HUES6 (cell line): ENCODE data around the gene IFI27.

ENCODE experiments used
- H3K27ac ChIP-seq: 2 replicates; pipeline ENCODE4 v1.7.0; 2013; ENCODE audit warnings: low read depth, mild to moderate bottlenecking, low read length, inconsistent platforms
- H3K27me3 ChIP-seq: 2 replicates; pipeline ENCODE4 v1.6.1; 2013; ENCODE audit warnings: low read length; ENCODE audit not compliant: control insufficient read depth, insufficient read depth
- H3K36me3 ChIP-seq: 2 replicates; pipeline ENCODE4 v1.6.1; 2013; ENCODE audit warnings: low read length; ENCODE audit not compliant: control insufficient read depth, insufficient read depth
- H3K4me1 ChIP-seq: 2 replicates; pipeline ENCODE4 v1.6.1; 2013; ENCODE audit warnings: low read length; ENCODE audit not compliant: control insufficient read depth, insufficient read depth
- H3K4me3 ChIP-seq: 2 replicates; pipeline ENCODE4 v1.5.1; 2013; ENCODE audit warnings: low read depth, low read length
- H3K9ac ChIP-seq: one replicate; pipeline ENCODE4 v1.6.1; 2013; ENCODE audit warnings: mild to moderate bottlenecking, low read length
- H3K9me3 ChIP-seq: 2 replicates; pipeline ENCODE4 v1.6.1; 2013; ENCODE audit warnings: low read depth, low read length; ENCODE audit not compliant: control insufficient read depth, insufficient read depth

IFI27 gene

GRCh38 chr14:94125659-94126418 is 15.3 kb downstream of the IFI27 start:
- Histone ChIP-seq H3K9me3 (peaks cover under 1% of the 10 kb centered on the region; the same call in 1 of the 2 replicates), H3K4me1 (peaks cover 5% of the 10 kb centered on the region; the same call in 1 of the 2 replicates), H3K4me3 (no peak overlapping the region), H3K9ac (no peak overlapping the region), H3K27ac (no peak overlapping the region), H3K27me3 (no peaks in the 10 kb centered on the region; the same call in 1 of the 2 replicates), H3K36me3 (no peaks in the 10 kb centered on the region)

- Histone ChIP-seq H3K9me3 (no peaks in the 10 kb centered on the region), H3K27me3 (no peaks in the 10 kb centered on the region; the same call in 1 of the 2 replicates), H3K4me1 (peaks cover 5% of the 10 kb centered on the region; the same call in 1 of the 2 replicates), H3K4me3 (no peak overlapping the region), H3K36me3 (no peaks in the 10 kb centered on the region), H3K9ac (no peak overlapping the region), H3K27ac (no peak overlapping the region)
Observed at GRCh38 chr14:94126419-94126677, 15.8 kb downstream of the IFI27 start.

- H3K27me3 ChIP-seq: no peaks in the 10 kb centered on the region
- no peaks in the 10 kb centered on the region for H3K36me3 ChIP-seq
- no peak overlapping the region for H3K9ac ChIP-seq
- peaks cover 5% of the 10 kb centered on the region; the same call in 1 of the 2 replicates for H3K4me1 ChIP-seq
- H3K4me3 ChIP-seq: no peak overlapping the region
- H3K27ac ChIP-seq: no peak overlapping the region
- no peaks in the 10 kb centered on the region for H3K9me3 ChIP-seq
Observed at GRCh38 chr14:94126800-94127199, 16.3 kb downstream of the IFI27 start.

- Histone ChIP-seq H3K27ac (no peak overlapping the region), H3K27me3 (no peaks in the 10 kb centered on the region), H3K4me1 (peaks cover 5% of the 10 kb centered on the region; the same call in 1 of the 2 replicates), H3K4me3 (no peak overlapping the region), H3K36me3 (no peaks in the 10 kb centered on the region), H3K9ac (no peak overlapping the region), H3K9me3 (no peaks in the 10 kb centered on the region)
Observed at GRCh38 chr14:94127330-94127729, 16.8 kb downstream of the IFI27 start.

DNA sequence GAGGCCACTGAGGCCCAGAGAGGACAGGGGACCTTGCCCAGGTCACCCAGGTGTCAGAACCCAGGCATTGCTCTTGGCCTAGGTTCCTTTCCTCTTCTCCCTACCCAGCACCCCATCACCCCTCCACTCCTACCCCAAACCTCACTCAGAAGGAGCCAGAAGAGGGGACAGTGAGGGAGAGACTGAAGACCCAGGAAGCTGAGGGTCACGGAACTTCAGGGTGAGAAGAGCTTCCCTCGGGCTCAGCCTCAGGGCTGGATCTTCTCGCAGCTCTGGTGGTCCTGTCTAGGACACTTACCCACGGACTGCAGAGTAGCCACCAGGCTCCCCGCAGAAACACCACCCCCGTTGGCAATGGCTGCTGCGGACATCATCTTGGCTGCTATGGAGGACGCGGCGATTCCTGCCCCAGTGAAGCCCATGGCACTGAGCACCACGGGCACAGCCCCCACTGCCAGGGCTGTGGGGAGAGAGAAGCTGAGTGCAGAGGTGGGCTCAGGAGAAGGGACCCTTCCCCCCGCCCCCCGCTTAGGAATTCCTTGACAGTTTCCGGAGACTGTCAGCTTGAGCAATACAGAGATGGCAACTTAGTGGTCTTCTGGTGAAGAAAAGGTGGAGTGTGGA is 17.8 kb downstream of the IFI27 start:
- H3K27ac ChIP-seq: no peak overlapping the region
- H3K9ac ChIP-seq: no peak overlapping the region
- peak overlapping the region; percentile 78 for H3K4me3 ChIP-seq
- H3K36me3 ChIP-seq: no peaks in the 10 kb centered on the region
- H3K4me1 ChIP-seq: peaks cover 5% of the 10 kb centered on the region; the same call in 1 of the 2 replicates
- no peaks in the 10 kb centered on the region for H3K27me3 ChIP-seq
- H3K9me3 ChIP-seq: no peaks in the 10 kb centered on the region

DNA sequence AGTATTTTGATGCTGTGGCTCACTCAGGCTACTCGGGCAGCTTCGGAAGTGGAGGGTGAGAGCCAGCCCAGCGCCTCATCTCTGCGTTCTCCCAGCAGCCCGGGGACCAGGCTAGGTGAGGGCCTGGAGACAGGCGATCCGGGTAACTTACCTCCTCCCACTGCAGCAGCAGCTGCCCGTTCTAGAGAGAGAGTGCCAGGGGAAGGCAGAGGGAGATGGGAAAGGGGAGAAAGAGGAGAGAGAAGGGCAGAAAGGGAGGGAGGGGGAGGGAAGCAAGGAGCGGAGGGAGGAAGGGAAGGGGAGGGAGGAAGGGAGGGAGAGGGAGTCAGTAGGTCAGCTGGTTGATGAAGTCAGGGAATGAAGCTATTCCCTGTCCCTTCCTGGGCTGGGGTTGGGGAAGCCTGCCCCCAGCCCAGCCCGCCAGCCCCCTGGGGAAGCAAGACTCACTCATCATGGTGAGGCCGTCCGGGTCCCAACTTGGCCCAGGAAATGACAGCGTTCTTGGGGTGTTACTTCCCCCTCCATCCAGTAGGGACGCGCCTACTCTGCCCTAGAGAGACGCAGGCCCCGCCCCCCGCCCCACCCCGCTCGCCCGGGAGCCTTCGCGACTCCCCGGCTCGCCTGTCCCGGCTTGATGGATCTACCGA is 18.7 kb downstream of the IFI27 start, which contains the start of gene IFI27L2:
TSS of gene IFI27L2 (minus strand) at position 494 of the 647 bp plus-strand sequence. CDS start at position 454, 40 bp downstream.
- Histone ChIP-seq H3K27me3 (no peaks in the 10 kb centered on the region), H3K4me3 (peak within 1 kb of the TSS; percentile 78), H3K27ac (no peak within 1 kb of the TSS), H3K36me3 (no peaks in the 10 kb centered on the region), H3K9me3 (no peaks in the 10 kb centered on the region), H3K9ac (peak within 1 kb of the TSS; percentile 41), H3K4me1 (peaks cover 5% of the 10 kb centered on the region; the same call in 1 of the 2 replicates)

DNA sequence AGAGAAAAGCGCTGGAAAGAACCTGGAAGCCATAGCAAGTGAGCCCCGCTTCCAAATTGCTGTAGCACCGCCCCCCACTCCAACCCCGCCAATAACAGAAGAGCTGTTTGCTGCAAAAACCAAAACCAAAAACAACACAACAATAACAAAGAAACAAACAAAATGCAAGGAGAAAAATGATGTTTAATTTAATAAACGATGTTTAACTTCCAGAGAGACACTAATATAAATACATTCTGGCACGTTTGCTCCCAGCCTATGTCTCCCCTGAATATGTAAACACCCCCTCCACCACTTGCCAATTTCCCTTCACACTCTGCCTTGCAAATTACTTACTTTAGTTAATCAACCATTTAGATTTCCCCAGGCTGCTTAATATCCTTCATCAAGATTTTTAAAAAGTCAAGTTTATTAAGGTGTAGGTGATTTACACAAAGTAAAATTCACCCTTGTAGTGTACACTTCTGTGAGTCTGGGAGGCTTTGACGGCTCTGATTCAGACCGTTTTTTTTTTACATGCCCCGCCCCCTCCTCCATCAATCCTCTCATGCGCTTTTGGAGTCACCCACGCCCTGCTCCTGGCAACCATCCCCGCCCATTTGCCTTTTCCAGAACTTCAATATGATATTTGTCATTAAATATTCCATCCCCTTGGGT is 19.4 kb downstream of the IFI27 start:
- Histone ChIP-seq H3K9me3 (no peaks in the 10 kb centered on the region), H3K9ac (no peak overlapping the region), H3K36me3 (no peaks in the 10 kb centered on the region), H3K27ac (no peak overlapping the region), H3K27me3 (no peaks in the 10 kb centered on the region), H3K4me3 (peak overlapping the region; percentile 78), H3K4me1 (peaks cover 5% of the 10 kb centered on the region; the same call in 1 of the 2 replicates)

DNA sequence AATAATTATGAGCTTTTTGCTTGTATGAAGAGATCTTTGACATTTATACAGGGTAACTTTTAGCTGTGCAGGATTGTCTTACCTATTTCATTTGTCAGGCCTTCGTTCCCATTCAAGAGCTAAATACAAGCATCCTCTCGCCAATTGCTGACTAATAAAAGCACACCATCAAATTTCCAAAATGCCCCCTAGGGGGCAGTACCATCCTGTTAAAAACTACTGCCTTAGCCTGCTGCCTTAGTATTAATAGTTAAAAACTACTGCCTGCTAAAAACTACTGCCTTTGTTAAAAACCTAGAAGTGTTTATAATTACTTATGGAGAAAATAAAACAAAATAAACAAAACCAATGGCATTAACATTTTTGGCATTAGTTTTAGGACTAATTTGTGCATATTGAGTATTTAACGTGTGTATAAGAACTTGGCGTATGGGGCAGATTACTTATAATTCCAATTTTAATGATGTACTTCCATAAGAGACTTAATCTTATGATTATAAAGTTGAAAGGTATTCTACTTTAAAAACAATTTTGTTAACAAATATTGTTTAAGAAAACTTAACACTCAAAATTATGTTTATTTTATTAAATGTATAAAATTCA is 21.9 kb downstream of the IFI27 start:
- Histone ChIP-seq H3K27me3 (no peaks in the 10 kb centered on the region), H3K9ac (no peak overlapping the region), H3K4me3 (no peak overlapping the region), H3K36me3 (no peaks in the 10 kb centered on the region), H3K27ac (no peak overlapping the region), H3K4me1 (peaks cover 5% of the 10 kb centered on the region; the same call in 1 of the 2 replicates), H3K9me3 (peaks cover 11% of the 10 kb centered on the region)

GRCh38 chr14:94135476-94135875 is 24.9 kb downstream of the IFI27 start:
- no peaks in the 10 kb centered on the region for H3K27me3 ChIP-seq
- peaks cover 11% of the 10 kb centered on the region for H3K9me3 ChIP-seq
- H3K36me3 ChIP-seq: no peaks in the 10 kb centered on the region
- no peak overlapping the region for H3K27ac ChIP-seq
- no peak overlapping the region for H3K4me3 ChIP-seq
- no peaks in the 10 kb centered on the region; the same call in 1 of the 2 replicates for H3K4me1 ChIP-seq
- no peak overlapping the region for H3K9ac ChIP-seq

DNA sequence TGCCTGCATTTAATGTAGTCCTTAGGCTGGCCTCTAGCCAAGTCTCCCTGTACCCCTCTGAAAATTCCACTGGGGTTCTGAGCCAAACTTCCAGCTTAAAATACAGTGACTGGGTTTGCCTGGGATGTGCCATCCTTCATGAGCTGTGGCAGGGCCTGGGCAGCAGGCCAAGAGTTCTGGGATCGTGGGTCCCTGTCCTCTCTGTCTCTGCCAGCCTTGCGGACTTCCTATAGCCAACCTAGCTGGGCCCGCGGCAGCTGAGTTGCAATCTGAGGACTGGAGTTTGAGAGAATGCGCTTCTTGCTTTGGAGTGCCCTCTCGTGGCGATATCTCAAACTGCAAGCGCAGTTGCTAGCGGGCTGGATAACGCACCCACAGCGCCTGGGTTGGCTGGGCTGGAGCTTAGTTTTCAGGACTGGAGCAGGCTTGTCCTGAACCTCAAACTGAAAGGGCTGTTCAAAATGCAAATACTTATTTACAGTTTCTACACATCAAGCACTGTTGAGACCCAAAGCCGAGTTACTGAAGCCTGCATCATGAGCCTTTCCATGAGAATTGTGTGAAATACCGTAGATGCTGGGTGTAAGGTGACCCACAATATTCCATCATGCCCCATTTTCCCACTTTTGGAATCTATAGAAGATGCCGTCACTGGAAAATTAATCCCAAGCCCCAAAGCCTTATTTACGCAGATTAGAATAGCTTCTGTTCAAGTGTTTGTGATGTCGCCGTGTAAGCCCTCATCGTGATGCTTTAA is 26.2 kb downstream of the IFI27 start:
- Histone ChIP-seq H3K27me3 (no peaks in the 10 kb centered on the region), H3K27ac (no peak overlapping the region), H3K9ac (no peak overlapping the region), H3K36me3 (no peaks in the 10 kb centered on the region), H3K4me1 (no peaks in the 10 kb centered on the region; the same call in 1 of the 2 replicates), H3K4me3 (no peak overlapping the region), H3K9me3 (peaks cover 11% of the 10 kb centered on the region)
